ENCODE data around the gene DPM2.

The DPM2 gene

GRCh38 chr9:127942216-127943010 lies 4.8 kb upstream of the DPM2 start:
- no peak overlapping the region for H2AFZ ChIP-seq (ENCODE audit: insufficient read depth, low read length, poor library complexity)
- no peaks in the 10 kb centered on the region for H3K27me3 ChIP-seq (ENCODE audit: insufficient read depth, low read length)
- no CpG with 5 or more reads among the region's 18 CpGs for WGBS (ENCODE audit: extremely low coverage, insufficient coverage, insufficient read length)
- H2BK120ac ChIP-seq (ENCODE audit: insufficient read depth, low read length, poor library complexity), result no peak overlapping the region
- no peak overlapping the region for H3K14ac ChIP-seq (ENCODE audit: low read length)
- H2BK12ac ChIP-seq (ENCODE audit: low read length), result no peak overlapping the region
- H3K79me1 ChIP-seq (ENCODE audit: low read length), result peaks cover 2% of the 10 kb centered on the region
- no peak overlapping the region for H4K8ac ChIP-seq (ENCODE audit: low read depth, low read length)
- peak in 1 of 2 donors; percentile 73 for DNase-seq
- no peak overlapping the region for H3K4me2 ChIP-seq (ENCODE audit: low read length)
- H4K91ac ChIP-seq (ENCODE audit: low read depth, low read length), result no peak overlapping the region
- H3K9ac ChIP-seq (ENCODE audit: low read length), result no peak overlapping the region
- no peak overlapping the region for H3K27ac ChIP-seq (ENCODE audit: low read depth, low read length)
- peaks cover 56 to 59% of the 10 kb centered on the region in 2 experiments for H3K36me3 ChIP-seq (ENCODE audit: control insufficient read depth in 1 of 2, insufficient read depth in 2 of 2, low read length in 2 of 2)
- no peak overlapping the region for H2AK5ac ChIP-seq (ENCODE audit: low read length)
- no peaks in the 10 kb centered on the region for H3K9me3 ChIP-seq (ENCODE audit: insufficient read depth, low read depth, low read length)
- H3K18ac ChIP-seq (ENCODE audit: low read length), result no peak overlapping the region
- no peak overlapping the region for H3K4me3 ChIP-seq (ENCODE audit: low read depth, low read length)
- H3K23ac ChIP-seq (ENCODE audit: low read length), result no peak overlapping the region
- H3K79me2 ChIP-seq (ENCODE audit: control insufficient read depth, insufficient read depth, low read length, poor library complexity), result no peaks in the 10 kb centered on the region
- no peak overlapping the region for H4K12ac ChIP-seq (ENCODE audit: low read depth, low read length)
- H3K4me1 ChIP-seq (ENCODE audit: control insufficient read depth in 1 of 2, insufficient read depth in 2 of 2, low read length in 2 of 2), result peaks cover 4 to 7% of the 10 kb centered on the region in 2 experiments
- no peak overlapping the region for H3K4ac ChIP-seq (ENCODE audit: low read depth, low read length)
- H2BK5ac ChIP-seq (ENCODE audit: low read depth, low read length, poor library complexity), result no peak overlapping the region

GRCh38 chr9:127941961-127942215 lies 4.2 kb upstream of the DPM2 start:
- Histone ChIP-seq H2BK12ac (ENCODE audit: low read length) (no peak overlapping the region), H3K4me2 (ENCODE audit: low read length) (no peak overlapping the region), H3K27ac (ENCODE audit: low read depth, low read length) (no peak overlapping the region), H3K36me3 (ENCODE audit: control insufficient read depth in 1 of 2, insufficient read depth in 2 of 2, low read length in 2 of 2) (peaks cover 56 to 59% of the 10 kb centered on the region in 2 experiments), H3K79me2 (ENCODE audit: control insufficient read depth, insufficient read depth, low read length, poor library complexity) (peaks cover 3% of the 10 kb centered on the region), H2BK120ac (ENCODE audit: insufficient read depth, low read length, poor library complexity) (no peak overlapping the region), H3K9ac (ENCODE audit: low read length) (no peak overlapping the region), H3K27me3 (ENCODE audit: insufficient read depth, low read length) (no peaks in the 10 kb centered on the region), H3K4ac (ENCODE audit: low read depth, low read length) (no peak overlapping the region), H3K79me1 (ENCODE audit: low read length) (peaks cover 4% of the 10 kb centered on the region), H2AK5ac (ENCODE audit: low read length) (no peak overlapping the region), H3K4me3 (ENCODE audit: low read depth, low read length) (no peak overlapping the region), H2BK5ac (ENCODE audit: low read depth, low read length, poor library complexity) (no peak overlapping the region), H3K14ac (ENCODE audit: low read length) (no peak overlapping the region), H3K9me3 (ENCODE audit: insufficient read depth, low read depth, low read length) (no peaks in the 10 kb centered on the region), H3K23ac (ENCODE audit: low read length) (no peak overlapping the region), H3K4me1 (ENCODE audit: control insufficient read depth in 1 of 2, insufficient read depth in 2 of 2, low read length in 2 of 2) (peaks cover 4 to 10% of the 10 kb centered on the region in 2 experiments), H3K18ac (ENCODE audit: low read length) (no peak overlapping the region), H2AFZ (ENCODE audit: insufficient read depth, low read length, poor library complexity) (no peak overlapping the region), H4K8ac (ENCODE audit: low read depth, low read length) (no peak overlapping the region), H4K12ac (ENCODE audit: low read depth, low read length) (no peak overlapping the region), H4K91ac (ENCODE audit: low read depth, low read length) (no peak overlapping the region)
- DNase-seq, result no peak
- WGBS (ENCODE audit: extremely low coverage, insufficient coverage, insufficient read length), result no CpG with 5 or more reads among the region's 3 CpGs

DNA sequence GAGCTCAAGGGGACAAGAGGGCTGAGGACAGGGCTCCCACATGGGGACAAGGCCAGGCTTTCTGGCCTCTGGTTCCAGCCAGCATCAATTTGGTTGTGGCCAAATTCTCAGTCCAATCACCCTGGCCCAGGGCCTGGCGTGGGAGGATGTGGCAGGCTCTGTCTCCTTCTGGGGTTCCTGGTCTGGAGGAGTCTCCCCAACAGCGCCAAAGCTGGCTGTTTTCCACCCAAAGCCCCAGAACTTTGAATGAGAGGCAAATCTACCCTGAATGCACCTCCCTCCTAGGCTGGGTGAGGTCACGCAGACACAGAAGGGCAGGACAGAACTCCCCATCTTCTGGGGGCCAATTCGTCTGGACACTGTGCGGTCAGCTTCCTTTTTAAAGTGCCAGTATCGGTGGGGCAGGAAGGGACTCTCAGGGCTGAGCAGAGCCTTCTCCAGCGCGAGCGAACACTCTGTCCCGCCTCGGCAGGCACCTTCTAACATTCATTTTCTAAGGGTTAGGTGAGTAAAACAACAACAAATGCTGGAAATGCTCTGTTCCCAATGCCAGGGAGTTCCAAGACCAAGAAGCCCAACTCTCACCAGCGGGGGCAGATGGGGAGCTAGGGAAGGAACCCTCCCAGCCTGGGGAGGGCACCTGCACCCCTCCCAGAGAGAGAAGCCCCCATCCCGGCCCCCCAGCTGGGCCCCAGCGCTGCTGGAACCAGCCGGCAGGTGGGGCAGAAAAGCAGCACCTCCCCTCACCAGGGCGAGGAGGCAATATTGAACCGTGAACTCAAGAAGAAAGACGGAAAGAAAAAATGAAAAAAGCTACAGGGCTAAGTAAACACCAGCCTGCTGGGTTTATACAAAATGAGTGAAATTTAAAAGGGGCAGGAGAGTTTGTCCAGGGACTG lies 3.7 kb upstream of the DPM2 start:
- Histone ChIP-seq H2AFZ (ENCODE audit: insufficient read depth, low read length, poor library complexity) (no peak overlapping the region), H3K79me1 (ENCODE audit: low read length) (peaks cover 4% of the 10 kb centered on the region), H3K9ac (ENCODE audit: low read length) (no peak overlapping the region), H3K18ac (ENCODE audit: low read length) (no peak overlapping the region), H3K79me2 (ENCODE audit: control insufficient read depth, insufficient read depth, low read length, poor library complexity) (peaks cover 3% of the 10 kb centered on the region), H4K12ac (ENCODE audit: low read depth, low read length) (no peak overlapping the region), H2BK12ac (ENCODE audit: low read length) (no peak overlapping the region), H3K23ac (ENCODE audit: low read length) (no peak overlapping the region), H4K8ac (ENCODE audit: low read depth, low read length) (no peak overlapping the region), H3K4ac (ENCODE audit: low read depth, low read length) (no peak overlapping the region), H2AK5ac (ENCODE audit: low read length) (no peak overlapping the region), H4K91ac (ENCODE audit: low read depth, low read length) (no peak overlapping the region), H2BK120ac (ENCODE audit: insufficient read depth, low read length, poor library complexity) (no peak overlapping the region), H3K27me3 (ENCODE audit: insufficient read depth, low read length) (no peaks in the 10 kb centered on the region), H2BK5ac (ENCODE audit: low read depth, low read length, poor library complexity) (no peak overlapping the region), H3K36me3 (ENCODE audit: control insufficient read depth in 1 of 2, insufficient read depth in 2 of 2, low read length in 2 of 2) (peaks cover 57 to 58% of the 10 kb centered on the region in 2 experiments), H3K14ac (ENCODE audit: low read length) (no peak overlapping the region), H3K27ac (ENCODE audit: low read depth, low read length) (no peak overlapping the region), H3K4me3 (ENCODE audit: low read depth, low read length) (no peak overlapping the region), H3K4me2 (ENCODE audit: low read length) (no peak overlapping the region), H3K4me1 (ENCODE audit: control insufficient read depth in 1 of 2, insufficient read depth in 2 of 2, low read length in 2 of 2) (peaks cover 9 to 14% of the 10 kb centered on the region in 2 experiments), H3K9me3 (ENCODE audit: insufficient read depth, low read depth, low read length) (no peaks in the 10 kb centered on the region)
- DNase-seq, result no peak
- WGBS (ENCODE audit: extremely low coverage, insufficient coverage, insufficient read length), result no CpG with 5 or more reads among the region's 18 CpGs

- Histone ChIP-seq H3K4ac (ENCODE audit: low read depth, low read length) (no peak overlapping the region), H2AK5ac (ENCODE audit: low read length) (no peak overlapping the region), H3K4me3 (ENCODE audit: low read depth, low read length) (no peak overlapping the region), H2AFZ (ENCODE audit: insufficient read depth, low read length, poor library complexity) (no peak overlapping the region), H3K14ac (ENCODE audit: low read length) (no peak overlapping the region), H3K79me2 (ENCODE audit: control insufficient read depth, insufficient read depth, low read length, poor library complexity) (peaks cover 3% of the 10 kb centered on the region), H3K4me2 (ENCODE audit: low read length) (no peak overlapping the region), H3K79me1 (ENCODE audit: low read length) (peaks cover 4% of the 10 kb centered on the region), H3K4me1 (ENCODE audit: control insufficient read depth in 1 of 2, insufficient read depth in 2 of 2, low read length in 2 of 2) (peaks cover 9 to 19% of the 10 kb centered on the region in 2 experiments), H3K9me3 (ENCODE audit: insufficient read depth, low read depth, low read length) (no peaks in the 10 kb centered on the region), H4K12ac (ENCODE audit: low read depth, low read length) (no peak overlapping the region), H3K9ac (ENCODE audit: low read length) (no peak overlapping the region), H2BK120ac (ENCODE audit: insufficient read depth, low read length, poor library complexity) (no peak overlapping the region), H4K91ac (ENCODE audit: low read depth, low read length) (no peak overlapping the region), H2BK5ac (ENCODE audit: low read depth, low read length, poor library complexity) (no peak overlapping the region), H3K27me3 (ENCODE audit: insufficient read depth, low read length) (no peaks in the 10 kb centered on the region), H4K8ac (ENCODE audit: low read depth, low read length) (no peak overlapping the region), H3K27ac (ENCODE audit: low read depth, low read length) (no peak overlapping the region), H3K18ac (ENCODE audit: low read length) (no peak overlapping the region), H3K36me3 (ENCODE audit: control insufficient read depth in 1 of 2, insufficient read depth in 2 of 2, low read length in 2 of 2) (peaks cover 53 to 57% of the 10 kb centered on the region in 2 experiments), H3K23ac (ENCODE audit: low read length) (no peak overlapping the region), H2BK12ac (ENCODE audit: low read length) (no peak overlapping the region)
- DNase-seq, result no peak
- WGBS (ENCODE audit: extremely low coverage, insufficient coverage, insufficient read length), result no CpG with 5 or more reads among the region's 4 CpGs
These were observed 2.9 kb upstream of the DPM2 start for GRCh38 chr9:127940593-127940992.
